Activated T-cell treated with anti-CD3 and anti-CD28 coated beads for 1 hour (primary cell): ENCODE data around the gene SRRT.
"Not testable (repeated sequence)": the region's sequence is repeated elsewhere in the genome, so short reads cannot be mapped to it uniquely, and the experiment has no call there.

Experiments
- DNase-seq: peaks from one replicate; pipeline ENCODE4 v3.0.0-alpha.2; 2020; ENCODE audit warnings: low read depth

The SRRT gene

DNA sequence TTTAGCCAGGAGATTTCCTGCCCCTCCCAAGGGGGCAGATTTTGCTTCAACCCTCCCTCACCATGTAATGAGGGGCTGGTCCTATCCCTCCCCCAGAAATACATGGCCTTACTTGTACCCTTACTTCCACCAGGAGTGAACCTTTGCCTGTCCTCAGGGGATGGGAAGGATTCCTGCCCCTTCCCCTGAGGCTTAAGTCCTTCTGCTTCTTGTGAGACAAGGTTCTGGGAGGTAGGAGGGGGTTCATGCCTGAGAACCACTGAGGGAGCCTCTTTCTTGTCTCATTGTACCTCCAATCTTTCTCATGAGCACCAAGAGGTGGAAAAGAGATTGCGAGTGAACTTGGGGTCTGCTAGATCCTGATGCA, 54.9 kb downstream of the SRRT start:
- no peak for DNase-seq

DNA sequence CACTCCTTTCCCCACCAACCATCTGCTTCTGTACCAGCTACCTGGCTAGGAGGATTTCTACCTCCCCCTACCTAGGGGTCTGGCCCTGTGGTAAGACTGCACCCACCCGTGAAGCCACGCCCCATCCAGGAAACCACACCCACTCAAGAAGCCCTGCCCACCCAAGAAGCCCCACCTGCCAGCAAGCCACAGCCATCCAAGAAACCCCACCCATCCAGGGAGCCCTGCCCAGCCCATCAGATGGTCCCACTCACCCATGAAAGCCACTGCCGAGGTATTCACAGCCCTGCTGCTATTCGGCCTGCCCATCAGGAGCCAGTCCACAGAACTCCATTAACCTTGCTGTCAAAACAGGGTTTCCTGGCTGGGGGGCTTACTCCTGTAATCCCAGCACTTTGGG, 58.8 kb downstream of the SRRT start:
- DNase-seq: no peak

DNA sequence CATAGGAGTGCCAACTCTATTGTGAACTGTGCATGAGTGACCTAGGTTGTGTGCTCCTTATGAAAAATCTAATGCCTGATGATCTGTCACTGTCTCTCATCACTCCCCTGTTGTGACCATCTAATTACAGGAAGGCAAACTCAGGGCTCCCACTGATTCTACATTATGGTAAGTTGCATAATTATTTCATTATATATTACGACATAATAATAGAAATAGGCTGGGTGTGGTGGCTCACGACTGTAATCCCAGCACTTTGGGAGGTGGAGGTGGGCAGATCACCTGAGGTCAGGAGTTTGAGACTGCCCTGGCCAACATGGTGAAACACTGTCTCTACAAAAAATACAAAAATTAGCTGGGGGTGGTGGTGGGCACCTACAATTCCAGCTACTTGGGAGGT, 60.5 kb downstream of the SRRT start:
- not testable (repeated sequence) for DNase-seq

DNA sequence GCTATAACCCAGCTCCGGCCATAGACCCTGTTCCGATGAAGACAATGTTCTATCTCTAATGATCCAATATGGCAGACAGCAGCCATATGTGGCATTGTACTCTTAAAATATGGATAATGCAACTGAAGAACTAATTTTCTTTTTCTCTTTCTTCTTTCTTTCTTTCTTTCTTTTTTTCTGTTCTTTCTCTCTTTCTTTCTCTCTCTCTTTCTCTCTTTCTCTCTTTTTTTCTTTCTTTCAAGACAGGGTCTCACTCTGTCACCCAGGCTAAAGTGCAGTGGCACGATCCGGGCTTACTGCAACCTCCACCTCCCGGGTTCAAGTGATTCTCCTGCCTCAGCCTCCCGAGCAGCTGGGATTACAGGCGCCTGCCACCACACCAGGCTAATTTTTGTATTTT, 61.3 kb downstream of the SRRT start:
- not testable (repeated sequence) for DNase-seq
